GM12872 (cell line): Measurements from ENCODE around the gene FABP3.

Experiments used
- CTCF ChIP-seq: IDR thresholded peaks from 3 replicates; pipeline ENCODE4 v1.5.1; 2011; ENCODE audit warnings: low read depth, mild to moderate bottlenecking, low read length, moderate library complexity; ENCODE audit not compliant: insufficient read depth

The FABP3 gene

DNA sequence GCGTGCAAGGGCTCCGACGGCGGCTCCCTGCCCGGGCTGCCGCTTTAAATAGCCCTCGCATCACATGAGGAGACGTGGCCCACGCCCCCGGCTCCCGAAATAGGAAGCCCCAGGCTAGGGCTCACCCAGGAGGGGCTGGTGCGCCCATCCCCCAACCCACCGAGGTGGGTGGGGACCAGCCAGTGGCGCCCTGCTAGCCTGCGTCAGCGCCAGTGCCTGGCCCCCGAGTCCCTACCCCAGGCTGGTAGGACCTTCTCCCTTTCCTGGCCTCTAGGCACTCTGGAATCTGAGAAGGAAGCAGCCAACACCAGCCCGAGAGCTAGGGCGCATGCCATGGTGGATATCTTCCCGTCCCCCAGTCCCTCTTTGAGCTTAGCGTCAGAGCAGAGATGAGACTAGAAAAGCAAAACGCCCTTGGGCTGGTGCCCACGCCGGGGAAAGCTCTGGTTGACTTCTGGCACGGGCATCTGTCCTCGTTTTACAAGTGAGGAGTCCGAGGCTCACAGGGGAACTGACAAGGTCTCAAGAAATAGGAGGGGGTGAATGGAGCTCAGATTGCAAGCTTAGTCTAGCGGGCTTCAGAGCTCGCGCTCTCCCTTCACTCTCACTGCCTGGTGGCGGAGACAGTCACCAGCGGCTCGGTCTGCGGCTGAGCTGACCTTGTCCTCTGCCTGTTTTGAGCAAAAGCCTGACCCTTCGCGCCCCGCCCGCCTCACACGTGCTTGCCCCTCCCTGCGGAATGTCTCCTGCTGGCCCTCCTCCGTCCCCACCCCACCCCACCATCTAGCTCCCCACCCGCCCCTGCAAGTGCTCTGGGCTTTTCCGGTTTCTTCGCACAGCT, at the start of gene FABP3:
Gene FABP3, minus strand, starts transcription at position 21 of the 841 bp plus-strand sequence. CDS start 62 bp downstream, outside the sequence.
- no peak for TF ChIP-seq CTCF

DNA sequence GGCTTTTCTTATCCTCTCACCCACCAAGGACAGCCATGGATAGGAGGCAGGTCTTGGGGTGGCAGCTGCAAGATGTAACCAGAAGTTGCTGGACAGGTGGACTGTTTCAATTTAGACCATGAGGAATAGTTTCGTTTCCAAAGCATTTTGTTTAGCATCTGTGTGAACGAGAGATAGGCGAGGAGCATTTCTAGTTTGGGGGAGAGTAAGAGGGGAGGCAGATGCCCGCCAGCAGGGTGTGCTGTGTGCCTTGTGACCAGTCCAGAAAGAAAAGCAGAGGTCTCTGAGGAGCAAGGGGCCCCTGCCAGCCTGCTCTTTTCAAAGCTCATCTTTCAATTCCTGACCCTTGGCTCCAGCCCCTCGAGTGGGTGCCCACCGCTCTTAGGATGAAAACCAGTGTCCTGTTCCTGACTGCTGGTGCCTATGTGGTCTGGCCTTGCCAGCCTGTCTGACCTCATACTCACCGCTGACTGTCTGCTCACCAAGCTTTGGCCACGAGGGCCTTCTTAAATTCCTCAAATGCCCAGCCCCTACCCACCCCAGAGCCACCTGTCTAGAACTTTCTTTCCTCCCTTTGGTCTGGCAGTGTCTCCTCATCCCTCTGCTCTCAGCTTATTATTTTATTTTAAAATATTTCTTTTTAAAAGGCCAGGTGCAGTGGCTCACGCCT, 48.6 kb upstream of the FABP3 start:
- peak; percentile 87 for TF ChIP-seq CTCF

- TF ChIP-seq CTCF = no peak
These were observed 47.8 kb upstream of the FABP3 start for GRCh38 chr1:31420716-31421115.

- no peak for TF ChIP-seq CTCF
These were observed 45.9 kb upstream of the FABP3 start for GRCh38 chr1:31418626-31419323.

- no peak for TF ChIP-seq CTCF
These were observed 44.3 kb upstream of the FABP3 start for GRCh38 chr1:31417148-31417547.

GRCh38 chr1:31416101-31416736, 43.3 kb upstream of the FABP3 start:
- no peak for TF ChIP-seq CTCF

GRCh38 chr1:31415658-31416057, 42.8 kb upstream of the FABP3 start:
- TF ChIP-seq CTCF = no peak
